Nephron (organoid): Measurements from ENCODE around the gene CIROP.
A peak's percentile ranks its signal among the peaks of the same experiment; 100 is the strongest.

Experiments
- H3K27ac Mint-ChIP-seq, 3 experiments: 2 replicates each; pipeline ENCODE4 v1.8.0; 2020; ENCODE audit warnings: mixed read lengths in 3 of 3, mild to moderate bottlenecking in 2 of 3, moderate library complexity in 1 of 3
- H3K27me3 Mint-ChIP-seq: 2 replicates; pipeline ENCODE4 v1.8.0; 2021; ENCODE audit warnings: low read depth, mild to moderate bottlenecking, moderate library complexity, mixed read lengths
- H3K36me3 Mint-ChIP-seq: 2 replicates; pipeline ENCODE4 v1.8.0; 2020; ENCODE audit warnings: low read depth, mixed read lengths
- H3K4me1 Mint-ChIP-seq: 2 replicates; pipeline ENCODE4 v1.8.0; 2020; ENCODE audit warnings: mixed read lengths
- H3K4me3 Mint-ChIP-seq, 3 experiments: 2 replicates each; pipeline ENCODE4 v1.8.0; 2020; ENCODE audit warnings: mild to moderate bottlenecking in 3 of 3, mixed read lengths in 3 of 3, moderate library complexity in 2 of 3
- H3K9me3 Mint-ChIP-seq: 2 replicates; pipeline ENCODE4 v1.8.0; 2020; ENCODE audit warnings: mixed read lengths
- TF ChIP-seq, protein P1 (sequence below), 3 experiments: fragments of 200-600 bp; sonication (generic); IDR thresholded peaks; one replicate each; pipeline ENCODE4 v1.5.0; 2021; ENCODE audit warnings: antibody characterized with exemption in 3 of 3; ENCODE audit not compliant: unreplicated experiment in 3 of 3

CIROP gene

DNA sequence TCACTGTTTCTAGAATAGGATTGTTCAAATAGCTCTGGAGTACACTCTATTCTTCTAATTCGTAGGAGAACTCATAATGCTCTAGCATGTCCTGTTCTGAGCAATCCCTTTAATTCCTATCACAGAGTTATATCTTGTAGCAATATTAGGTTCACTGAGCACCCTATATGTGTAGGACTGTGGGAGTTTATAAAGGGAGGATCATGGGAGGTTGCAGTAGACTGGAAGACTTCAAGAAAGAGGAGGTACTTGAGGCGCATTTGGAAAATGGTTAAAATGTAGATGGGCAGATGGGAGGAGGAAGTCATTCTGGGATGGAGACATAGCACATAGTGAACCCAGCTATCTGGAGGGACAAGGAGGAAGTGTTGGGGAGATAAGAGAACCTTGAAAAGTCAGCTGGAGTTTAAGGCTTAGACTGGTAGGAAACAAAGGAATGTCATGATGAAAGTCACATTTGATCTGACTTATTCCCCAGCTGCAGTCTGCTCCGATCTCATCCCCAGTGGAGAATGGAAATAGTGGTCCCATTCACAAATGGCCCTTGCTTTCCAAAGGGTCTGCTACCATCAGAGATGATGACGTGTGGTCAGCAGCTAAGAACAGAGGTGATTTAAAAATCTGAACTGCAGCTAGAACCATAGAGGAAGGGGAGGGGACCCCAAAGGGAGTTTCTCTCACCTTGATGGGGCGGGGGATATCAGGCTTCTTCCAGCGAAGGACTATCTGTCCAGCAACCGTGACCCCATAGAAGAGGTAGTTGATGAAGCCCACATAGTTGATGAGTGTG lies 24.4 kb upstream of the CIROP start:
- TF ChIP-seq, protein P1, sequence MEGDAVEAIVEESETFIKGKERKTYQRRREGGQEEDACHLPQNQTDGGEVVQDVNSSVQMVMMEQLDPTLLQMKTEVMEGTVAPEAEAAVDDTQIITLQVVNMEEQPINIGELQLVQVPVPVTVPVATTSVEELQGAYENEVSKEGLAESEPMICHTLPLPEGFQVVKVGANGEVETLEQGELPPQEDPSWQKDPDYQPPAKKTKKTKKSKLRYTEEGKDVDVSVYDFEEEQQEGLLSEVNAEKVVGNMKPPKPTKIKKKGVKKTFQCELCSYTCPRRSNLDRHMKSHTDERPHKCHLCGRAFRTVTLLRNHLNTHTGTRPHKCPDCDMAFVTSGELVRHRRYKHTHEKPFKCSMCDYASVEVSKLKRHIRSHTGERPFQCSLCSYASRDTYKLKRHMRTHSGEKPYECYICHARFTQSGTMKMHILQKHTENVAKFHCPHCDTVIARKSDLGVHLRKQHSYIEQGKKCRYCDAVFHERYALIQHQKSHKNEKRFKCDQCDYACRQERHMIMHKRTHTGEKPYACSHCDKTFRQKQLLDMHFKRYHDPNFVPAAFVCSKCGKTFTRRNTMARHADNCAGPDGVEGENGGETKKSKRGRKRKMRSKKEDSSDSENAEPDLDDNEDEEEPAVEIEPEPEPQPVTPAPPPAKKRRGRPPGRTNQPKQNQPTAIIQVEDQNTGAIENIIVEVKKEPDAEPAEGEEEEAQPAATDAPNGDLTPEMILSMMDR (IDR thresholded peaks at IDR 0.05; ENCODE audit: unreplicated experiment in 3 of 3) = no peak
- no peak overlapping the region for H3K4me3 Mint-ChIP-seq
- peaks cover 1% of the 10 kb centered on the region for H3K27me3 Mint-ChIP-seq
- no peaks in the 10 kb centered on the region for H3K9me3 Mint-ChIP-seq
- peaks cover 44% of the 10 kb centered on the region for H3K36me3 Mint-ChIP-seq
- H3K27ac Mint-ChIP-seq = no peak overlapping the region
- H3K4me1 Mint-ChIP-seq = peaks cover 6% of the 10 kb centered on the region

DNA sequence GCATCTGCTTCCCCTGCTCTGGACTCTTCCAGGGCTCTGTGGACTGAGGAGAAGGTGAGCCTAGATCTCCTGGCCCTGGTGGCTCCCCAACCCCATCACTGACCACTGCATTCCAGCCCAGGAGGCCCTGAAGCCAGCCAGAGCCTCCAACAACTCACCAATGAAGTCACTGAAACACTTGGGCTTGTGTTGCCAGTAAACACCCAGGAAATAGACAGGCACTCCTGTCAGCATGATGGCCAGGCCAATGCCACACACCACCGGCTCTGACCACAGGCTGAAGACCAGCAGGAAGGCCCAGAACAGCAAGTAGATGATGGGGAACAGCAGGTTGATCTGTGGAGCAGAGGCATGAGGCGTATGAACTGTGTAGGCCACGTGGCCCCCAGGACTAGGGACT lies 23.1 kb upstream of the CIROP start:
- H3K36me3 Mint-ChIP-seq = peaks cover 44% of the 10 kb centered on the region
- TF ChIP-seq, protein P1 (IDR thresholded peaks at IDR 0.05; ENCODE audit: unreplicated experiment in 3 of 3) = no peak
- no peak overlapping the region for H3K27ac Mint-ChIP-seq
- H3K9me3 Mint-ChIP-seq = no peaks in the 10 kb centered on the region
- peaks cover 6% of the 10 kb centered on the region for H3K27me3 Mint-ChIP-seq
- no peak overlapping the region for H3K4me3 Mint-ChIP-seq
- peaks cover 11% of the 10 kb centered on the region for H3K4me1 Mint-ChIP-seq

DNA sequence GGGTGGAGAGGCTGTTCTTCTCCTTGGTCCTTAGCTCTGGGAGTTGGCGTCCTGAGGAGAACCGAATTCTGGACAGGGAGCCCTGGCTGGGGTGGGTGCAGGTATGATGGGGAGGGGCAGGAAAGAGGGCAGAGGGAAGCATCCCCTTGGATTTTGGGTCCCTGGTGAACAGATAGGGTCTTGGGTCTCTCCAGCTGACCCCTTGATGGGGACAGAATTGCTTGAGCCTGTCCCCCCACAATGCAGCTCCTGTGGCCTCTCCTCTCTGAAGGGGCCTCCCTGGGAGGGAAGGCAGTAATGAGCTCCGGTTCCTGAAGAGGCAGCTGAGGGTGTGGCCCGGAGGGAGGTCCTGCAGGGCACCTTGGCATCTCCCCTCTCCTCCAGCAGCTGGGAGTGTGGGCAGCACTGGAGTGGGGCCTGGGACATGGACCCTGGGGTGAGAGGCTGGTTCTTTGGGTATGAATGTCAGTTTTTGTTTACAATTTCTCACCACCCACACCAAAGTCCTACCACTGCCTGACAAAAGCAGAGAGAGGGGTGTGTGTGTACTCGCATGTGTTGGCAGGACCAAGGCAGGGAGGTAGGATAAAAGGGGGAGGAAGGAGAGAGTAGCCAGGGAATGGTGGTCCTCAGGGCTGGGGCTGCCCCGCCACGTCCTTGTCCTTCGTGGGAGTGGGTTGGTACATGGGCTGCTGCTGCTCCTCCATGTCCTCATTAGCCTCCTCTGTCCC lies 21.9 kb upstream of the CIROP start:
- no peak overlapping the region for H3K27ac Mint-ChIP-seq
- H3K27me3 Mint-ChIP-seq = peaks cover 6% of the 10 kb centered on the region
- H3K36me3 Mint-ChIP-seq = peaks cover 44% of the 10 kb centered on the region
- no peaks in the 10 kb centered on the region for H3K9me3 Mint-ChIP-seq
- no peak overlapping the region for H3K4me3 Mint-ChIP-seq
- TF ChIP-seq, protein P1 (IDR thresholded peaks at IDR 0.05; ENCODE audit: unreplicated experiment in 3 of 3) = no peak
- peaks cover 18% of the 10 kb centered on the region for H3K4me1 Mint-ChIP-seq

DNA sequence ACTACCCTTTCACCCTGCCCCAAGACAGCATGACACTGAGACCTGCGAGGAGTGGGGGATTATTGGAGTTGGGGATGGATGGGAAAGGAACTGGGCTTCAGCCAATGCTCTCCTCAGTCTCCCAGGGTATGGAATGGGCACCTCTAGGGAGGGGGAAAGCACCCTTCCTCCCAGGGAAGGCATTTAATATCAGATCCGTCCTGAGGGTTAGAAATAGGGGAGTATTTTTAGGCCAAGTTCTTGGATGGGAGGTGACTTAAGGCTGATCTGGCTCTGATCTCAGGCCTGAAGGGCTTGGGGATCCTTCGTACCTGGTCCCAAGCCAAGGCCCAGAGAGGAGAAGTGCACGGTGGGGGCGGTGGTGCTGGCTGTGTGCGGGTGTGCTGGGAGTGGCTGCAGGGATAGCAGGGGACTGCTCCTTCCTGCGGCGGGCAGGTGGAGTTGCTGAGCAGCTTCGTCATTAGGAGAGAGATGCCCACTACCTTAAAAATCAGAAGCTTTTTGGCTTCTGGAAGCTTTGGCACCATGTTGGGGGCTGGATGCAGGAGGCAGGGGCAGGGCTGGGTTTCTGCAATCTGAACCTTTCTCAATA lies 21.2 kb upstream of the CIROP start:
- TF ChIP-seq, protein P1 (IDR thresholded peaks at IDR 0.05; ENCODE audit: unreplicated experiment in 3 of 3) = no peak
- Mint-ChIP-seq H3K27me3 (peaks cover 6% of the 10 kb centered on the region), H3K36me3 (peaks cover 41% of the 10 kb centered on the region), H3K9me3 (no peaks in the 10 kb centered on the region), H3K4me1 (peaks cover 24% of the 10 kb centered on the region), H3K27ac (peak overlapping the region in 2 of 3 experiments; percentile 9 to 15), H3K4me3 (no peak overlapping the region)

DNA sequence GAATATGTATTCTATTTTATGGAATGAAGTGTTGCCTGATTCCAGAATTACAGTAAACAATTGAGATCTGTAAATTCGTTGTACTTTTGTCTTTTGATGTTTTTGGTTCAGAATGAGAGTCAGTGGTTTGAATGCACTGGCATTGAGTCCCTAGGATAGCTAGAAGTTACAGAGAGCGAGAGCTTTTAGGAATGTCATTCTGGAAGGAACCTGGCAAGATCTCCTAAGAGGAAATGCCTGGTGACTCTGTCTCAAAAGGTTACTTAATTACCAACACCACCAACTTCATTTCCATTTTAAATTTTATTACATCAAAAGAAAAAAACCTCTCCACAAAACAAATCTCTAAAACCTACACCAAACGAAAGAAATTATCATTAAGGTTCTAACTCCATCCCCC lies 20.2 kb upstream of the CIROP start:
- peaks cover 35% of the 10 kb centered on the region for H3K4me1 Mint-ChIP-seq
- peaks cover 31% of the 10 kb centered on the region for H3K36me3 Mint-ChIP-seq
- H3K4me3 Mint-ChIP-seq = no peak overlapping the region
- TF ChIP-seq, protein P1 (IDR thresholded peaks at IDR 0.05; ENCODE audit: unreplicated experiment in 3 of 3) = no peak
- peaks cover 6% of the 10 kb centered on the region for H3K27me3 Mint-ChIP-seq
- H3K9me3 Mint-ChIP-seq = no peaks in the 10 kb centered on the region
- H3K27ac Mint-ChIP-seq = peak overlapping the region; percentile 13 to 95 (median 84)
